Stimulated activated naive B cell treated with anti-CD40 and anti-IgM and Interleukin-4, amounts not matched to agents 10 μg/mL and 1 μg/mL and 100 μg/mL, for 72 hours (primary cell): ENCODE data around the gene SHISA4.
"Not testable (repeated sequence)": the region's sequence is repeated elsewhere in the genome, so short reads cannot be mapped to it uniquely, and the experiment has no call there.

ENCODE experiments used
- ATAC-seq, 2 donors: fragments of 150-1000 bp; cut with Tn5 transposase; replicated peaks; 2 replicates each; pipeline ENCODE4 v1.10.0; 2021; ENCODE audit warnings: moderate library complexity in 1 of 2
- DNase-seq: peaks from one replicate; pipeline ENCODE4 v3.0.0; 2021
- H3K27ac Mint-ChIP-seq: one replicate; pipeline ENCODE4 v1.8.0; 2022; ENCODE audit warnings: mild to moderate bottlenecking, mixed read lengths
- H3K27me3 Mint-ChIP-seq, 2 donors: one replicate each; pipeline ENCODE4 v1.8.0; 2022; ENCODE audit warnings: mixed read lengths in 2 of 2
- H3K36me3 Mint-ChIP-seq, 2 donors: one replicate each; pipeline ENCODE4 v1.8.0; 2022; ENCODE audit warnings: mixed read lengths in 2 of 2, mild to moderate bottlenecking in 1 of 2
- H3K4me1 Mint-ChIP-seq, 2 donors: one replicate each; pipeline ENCODE4 v1.8.0; 2022; ENCODE audit warnings: mixed read lengths in 2 of 2, mild to moderate bottlenecking in 1 of 2
- H3K4me3 Mint-ChIP-seq, 2 donors: one replicate each; pipeline ENCODE4 v1.8.0; 2022; ENCODE audit warnings: mild to moderate bottlenecking in 2 of 2, mixed read lengths in 2 of 2, moderate library complexity in 1 of 2
- H3K9me3 Mint-ChIP-seq, 2 donors: one replicate each; pipeline ENCODE4 v1.8.0; 2022; ENCODE audit warnings: mixed read lengths in 2 of 2, mild to moderate bottlenecking in 1 of 2

Gene SHISA4

GRCh38 chr1:201898992-201899391 lies 10.3 kb downstream of the SHISA4 start:
- DNase-seq (no peak), ATAC-seq (no peak)
- Mint-ChIP-seq H3K9me3 (no peaks in the 10 kb centered on the region), H3K4me3 (no peak overlapping the region), H3K27ac (no peak overlapping the region), H3K27me3 (peaks cover 20 to 27% of the 10 kb centered on the region in 2 donors), H3K4me1 (peaks cover 5 to 14% of the 10 kb centered on the region in 2 donors), H3K36me3 (no peaks in the 10 kb centered on the region)

GRCh38 chr1:201899683-201900429 lies 11.2 kb downstream of the SHISA4 start:
- DNase-seq: no peak
- no peak overlapping the region for H3K4me3 Mint-ChIP-seq
- no peaks in the 10 kb centered on the region for H3K9me3 Mint-ChIP-seq
- H3K27ac Mint-ChIP-seq: no peak overlapping the region
- ATAC-seq: no peak
- peaks cover 5 to 14% of the 10 kb centered on the region in 2 donors for H3K4me1 Mint-ChIP-seq
- no peaks in the 10 kb centered on the region for H3K36me3 Mint-ChIP-seq
- H3K27me3 Mint-ChIP-seq: peaks cover 12 to 18% of the 10 kb centered on the region in 2 donors

GRCh38 chr1:201900476-201900875 lies 11.8 kb downstream of the SHISA4 start:
- Mint-ChIP-seq H3K4me1 (peaks cover 5 to 14% of the 10 kb centered on the region in 2 donors), H3K36me3 (no peaks in the 10 kb centered on the region), H3K9me3 (no peaks in the 10 kb centered on the region), H3K27me3 (peaks cover 12 to 18% of the 10 kb centered on the region in 2 donors), H3K27ac (no peak overlapping the region), H3K4me3 (no peak overlapping the region)
- DNase-seq (no peak), ATAC-seq (no peak)

- not testable (repeated sequence) for DNase-seq, H3K27ac Mint-ChIP-seq, H3K36me3 Mint-ChIP-seq, H3K9me3 Mint-ChIP-seq, H3K4me3 Mint-ChIP-seq, ATAC-seq
- Mint-ChIP-seq H3K27me3 (peaks cover 12 to 18% of the 10 kb centered on the region in 2 donors), H3K4me1 (peaks cover 2 to 11% of the 10 kb centered on the region in 2 donors)
Observed at GRCh38 chr1:201901036-201901435, 12.3 kb downstream of the SHISA4 start.

GRCh38 chr1:201902198-201902597 lies 13.5 kb downstream of the SHISA4 start:
- Mint-ChIP-seq H3K9me3 (no peaks in the 10 kb centered on the region), H3K27me3 (peaks cover 12 to 18% of the 10 kb centered on the region in 2 donors), H3K4me3 (no peak overlapping the region), H3K4me1 (peaks cover 2 to 7% of the 10 kb centered on the region in 2 donors), H3K27ac (no peak overlapping the region), H3K36me3 (no peaks in the 10 kb centered on the region)
- no peak for DNase-seq
- ATAC-seq: no peak

GRCh38 chr1:201903135-201903534 lies 14.4 kb downstream of the SHISA4 start:
- Mint-ChIP-seq H3K27ac (no peak overlapping the region), H3K36me3 (no peaks in the 10 kb centered on the region), H3K27me3 (peaks cover 12 to 13% of the 10 kb centered on the region in 2 donors), H3K9me3 (no peaks in the 10 kb centered on the region), H3K4me1 (peaks cover 2 to 7% of the 10 kb centered on the region in 2 donors), H3K4me3 (no peak overlapping the region)
- no peak for DNase-seq
- ATAC-seq: no peak

GRCh38 chr1:201904579-201904978 lies 15.9 kb downstream of the SHISA4 start:
- Mint-ChIP-seq H3K27me3 (peaks cover 12 to 15% of the 10 kb centered on the region in 2 donors), H3K9me3 (no peaks in the 10 kb centered on the region), H3K27ac (no peak overlapping the region), H3K4me1 (peaks cover 2 to 7% of the 10 kb centered on the region in 2 donors), H3K4me3 (no peak overlapping the region), H3K36me3 (no peaks in the 10 kb centered on the region)
- ATAC-seq (no peak), DNase-seq (no peak)

- H3K27me3 Mint-ChIP-seq: peaks cover 4 to 18% of the 10 kb centered on the region in 2 donors
- DNase-seq (no peak), ATAC-seq (peak in 1 of 2 donors; percentile 36)
- H3K36me3 Mint-ChIP-seq: no peaks in the 10 kb centered on the region
- no peak overlapping the region for H3K27ac Mint-ChIP-seq
- H3K4me1 Mint-ChIP-seq: peaks cover 2% of the 10 kb centered on the region in 2 donors
- H3K9me3 Mint-ChIP-seq: no peaks in the 10 kb centered on the region
- H3K4me3 Mint-ChIP-seq: no peak overlapping the region
Observed at GRCh38 chr1:201905234-201905890, 16.7 kb downstream of the SHISA4 start.

GRCh38 chr1:201906336-201906735 lies 17.6 kb downstream of the SHISA4 start:
- Mint-ChIP-seq H3K36me3 (no peaks in the 10 kb centered on the region), H3K9me3 (no peaks in the 10 kb centered on the region), H3K27me3 (peaks cover 0 to 16% of the 10 kb centered on the region in 2 donors), H3K27ac (no peak overlapping the region), H3K4me1 (peaks cover 0 to 2% of the 10 kb centered on the region in 2 donors), H3K4me3 (no peak overlapping the region)
- ATAC-seq: no peak
- no peak for DNase-seq

- Mint-ChIP-seq H3K27ac (no peak overlapping the region), H3K27me3 (peaks cover 0 to 16% of the 10 kb centered on the region in 2 donors), H3K9me3 (no peaks in the 10 kb centered on the region), H3K36me3 (no peaks in the 10 kb centered on the region), H3K4me3 (no peak overlapping the region), H3K4me1 (peaks cover 0 to 2% of the 10 kb centered on the region in 2 donors)
- ATAC-seq (no peak), DNase-seq (no peak)
Observed at GRCh38 chr1:201907621-201908020, 18.9 kb downstream of the SHISA4 start.

GRCh38 chr1:201911826-201912571 lies 23.3 kb downstream of the SHISA4 start:
- DNase-seq (no peak), ATAC-seq (no peak)
- Mint-ChIP-seq H3K4me3 (no peak overlapping the region), H3K36me3 (no peaks in the 10 kb centered on the region), H3K4me1 (no peaks in the 10 kb centered on the region), H3K9me3 (no peaks in the 10 kb centered on the region), H3K27ac (no peak overlapping the region), H3K27me3 (peaks cover 18 to 31% of the 10 kb centered on the region in 2 donors)

- no peak for ATAC-seq
- Mint-ChIP-seq H3K36me3 (no peaks in the 10 kb centered on the region), H3K9me3 (no peaks in the 10 kb centered on the region), H3K4me1 (no peaks in the 10 kb centered on the region), H3K4me3 (no peak overlapping the region), H3K27me3 (peaks cover 18 to 31% of the 10 kb centered on the region in 2 donors), H3K27ac (no peak overlapping the region)
- no peak for DNase-seq
Observed at GRCh38 chr1:201912832-201913231, 24.1 kb downstream of the SHISA4 start.

GRCh38 chr1:201914456-201915235 lies 25.9 kb downstream of the SHISA4 start:
- peaks cover 26 to 31% of the 10 kb centered on the region in 2 donors for H3K27me3 Mint-ChIP-seq
- no peaks in the 10 kb centered on the region for H3K36me3 Mint-ChIP-seq
- no peak overlapping the region for H3K4me3 Mint-ChIP-seq
- no peak for ATAC-seq
- no peaks in the 10 kb centered on the region for H3K4me1 Mint-ChIP-seq
- H3K27ac Mint-ChIP-seq: no peak overlapping the region
- no peaks in the 10 kb centered on the region for H3K9me3 Mint-ChIP-seq
- no peak for DNase-seq
